Upper lobe of left lung (tissue), 6 donors: ENCODE data around the gene BAIAP2L2. TPM values are rescaled to one million over a fixed set of nuclear protein-coding genes. Genes with fewer than 3 reads are reported as not detected.

Experiments
- ATAC-seq, 2 donors: fragments of 200-7000 bp; cut with Tn5 transposase; one replicate each; pipeline ENCODE4 v1.9.1; 2022; ENCODE audit warnings: mild to moderate bottlenecking in 2 of 2, moderate library complexity in 2 of 2; ENCODE audit not compliant: low FRiP score in 2 of 2
- DNase-seq, 2 donors: peaks; one replicate each; pipeline ENCODE4 v3.0.0-alpha.2; 2019 to 2020
- H3K27ac ChIP-seq, 4 donors: fragments of 200-600 bp; sonication (generic); one replicate each; pipeline ENCODE4 v1.5.1; 2016 to 2019
- H3K27me3 ChIP-seq, 4 donors: fragments of 200-600 bp; sonication (generic); one replicate each; pipeline ENCODE4 v1.5.1; 2017 to 2019
- H3K36me3 ChIP-seq, 4 donors: fragments of 200-600 bp; sonication (generic); one replicate each; pipeline ENCODE4 v1.5.1; 2016 to 2019
- H3K4me1 ChIP-seq, 4 donors: fragments of 200-600 bp; sonication (generic); one replicate each; pipeline ENCODE4 v1.5.1; 2018 to 2019
- H3K4me3 ChIP-seq, 4 donors: fragments of 200-600 bp; sonication (generic); one replicate each; pipeline ENCODE4 v1.5.1; 2017 to 2019; ENCODE audit warnings: mild to moderate bottlenecking in 2 of 4, moderate library complexity in 1 of 4
- H3K9me3 ChIP-seq, 4 donors: fragments of 200-600 bp; sonication (generic); one replicate each; pipeline ENCODE4 v1.5.1; 2018 to 2019
- EP300 ChIP-seq, 4 donors: sonication (generic); formaldehyde crosslinking; IDR thresholded peaks; one replicate each; pipeline ENCODE4 v1.5.1; 2017; ENCODE audit warnings: antibody characterized with exemption in 4 of 4, control low read depth in 2 of 4
- POLR2A ChIP-seq, 4 donors: fragments of 450-650 bp; IDR thresholded peaks; one replicate each; pipeline ENCODE4 v1.5.1; 2016 to 2017; ENCODE audit warnings: antibody characterized with exemption in 4 of 4, mild to moderate bottlenecking in 2 of 4
- POLR2AphosphoS5 ChIP-seq, 2 donors: sonication (generic); formaldehyde crosslinking; IDR thresholded peaks; one replicate each; pipeline ENCODE4 v1.5.1; 2017; ENCODE audit warnings: antibody characterized with exemption in 2 of 2
- WGBS, 2 donors: methylation state at CpG; one replicate each; pipeline ENCODE4 v1.1.5; 2017 to 2018; 5-methylcytosine and 5-hydroxymethylcytosine counted together
- total RNA-seq, 6 donors: library from RNA; depleted of rRNA in 4 of 6; stranded (reverse); fragments of >200 nt in 4 of 6; gene quantifications; one replicate each; pipeline versions ENCODE4 v1.1.0 to v1.2.1, GENCODE V29; 2016 to 2021
- TF ChIP-seq, protein P1 (sequence below), 6 experiments: fragments of 450-650 bp in 4 of 6; fragments of 200-600 bp in 2 of 6; sonication (generic) in 2 of 6; IDR thresholded peaks; one replicate each; pipeline ENCODE4 v1.5.1; 2016 to 2019; ENCODE audit warnings: antibody characterized with exemption in 6 of 6
- donor health status: DM: no; HTN: no; CAD: no; lungs with moderate emphysema.
- donor health status: DM: no; HTN: yes; CAD: no; lungs with severe emphysema.

Gene BAIAP2L2
- total RNA-seq, 6 donors from 2014 or later, result 0.94 to 6.3 (median 0.98) TPM; not detected in 3

DNA sequence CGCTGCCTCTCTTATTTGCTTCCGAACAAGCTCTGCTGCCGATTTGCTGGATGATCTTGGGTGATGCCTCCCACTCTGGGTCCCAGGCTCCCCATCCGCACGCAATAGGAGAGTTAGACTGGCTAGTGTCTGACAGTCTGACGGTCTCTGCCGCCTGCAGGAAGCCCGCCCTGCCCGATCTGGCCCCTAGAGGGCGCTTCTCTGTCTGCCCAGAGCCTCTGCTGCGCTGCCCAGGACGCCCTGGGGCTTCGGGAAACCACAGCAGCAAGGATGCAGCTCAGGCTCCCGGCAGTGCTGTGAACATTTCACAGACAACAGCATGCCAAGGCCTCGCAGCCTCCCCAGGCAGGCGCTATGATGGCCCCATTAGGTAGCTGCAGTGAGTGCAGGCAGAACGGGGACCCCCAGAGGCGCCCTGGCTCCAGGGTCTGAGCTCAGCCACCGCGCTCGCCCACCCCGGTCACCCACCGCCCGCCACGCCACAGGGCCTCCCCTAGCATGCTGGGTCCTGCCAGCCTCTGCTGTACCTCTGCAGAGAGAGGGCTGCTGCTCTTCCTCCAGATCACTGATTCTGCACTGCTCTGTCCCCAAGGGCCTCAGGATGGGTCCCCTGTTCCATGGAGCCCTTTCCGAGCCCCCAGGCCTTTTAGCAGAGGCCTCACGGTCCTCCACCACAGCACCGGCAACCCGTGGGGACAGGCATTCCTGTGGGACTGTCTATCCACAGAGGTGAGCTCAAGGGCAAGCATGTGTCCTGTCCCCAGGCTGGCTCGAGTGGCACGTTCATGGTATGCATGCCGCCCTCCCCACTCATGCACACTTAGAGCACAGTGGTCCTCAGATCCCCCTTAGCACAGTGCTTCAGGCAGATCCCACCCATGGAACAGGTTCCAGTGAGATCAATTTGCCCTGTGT, 4.3 kb upstream of the BAIAP2L2 start:
- no peaks in the 10 kb centered on the region for H3K9me3 ChIP-seq
- peak; percentile 83 to 92 for ATAC-seq
- TF ChIP-seq, protein P1, sequence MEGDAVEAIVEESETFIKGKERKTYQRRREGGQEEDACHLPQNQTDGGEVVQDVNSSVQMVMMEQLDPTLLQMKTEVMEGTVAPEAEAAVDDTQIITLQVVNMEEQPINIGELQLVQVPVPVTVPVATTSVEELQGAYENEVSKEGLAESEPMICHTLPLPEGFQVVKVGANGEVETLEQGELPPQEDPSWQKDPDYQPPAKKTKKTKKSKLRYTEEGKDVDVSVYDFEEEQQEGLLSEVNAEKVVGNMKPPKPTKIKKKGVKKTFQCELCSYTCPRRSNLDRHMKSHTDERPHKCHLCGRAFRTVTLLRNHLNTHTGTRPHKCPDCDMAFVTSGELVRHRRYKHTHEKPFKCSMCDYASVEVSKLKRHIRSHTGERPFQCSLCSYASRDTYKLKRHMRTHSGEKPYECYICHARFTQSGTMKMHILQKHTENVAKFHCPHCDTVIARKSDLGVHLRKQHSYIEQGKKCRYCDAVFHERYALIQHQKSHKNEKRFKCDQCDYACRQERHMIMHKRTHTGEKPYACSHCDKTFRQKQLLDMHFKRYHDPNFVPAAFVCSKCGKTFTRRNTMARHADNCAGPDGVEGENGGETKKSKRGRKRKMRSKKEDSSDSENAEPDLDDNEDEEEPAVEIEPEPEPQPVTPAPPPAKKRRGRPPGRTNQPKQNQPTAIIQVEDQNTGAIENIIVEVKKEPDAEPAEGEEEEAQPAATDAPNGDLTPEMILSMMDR (IDR thresholded peaks at IDR 0.05), result peak; percentile 87 to 95 (median 94)
- no peak for TF ChIP-seq EP300 (IDR thresholded peaks at IDR 0.05)
- H3K4me3 ChIP-seq, result no peak overlapping the region
- H3K27ac ChIP-seq, result no peak overlapping the region
- peaks cover 0 to 8% (median 6%) of the 10 kb centered on the region in 4 donors for H3K4me1 ChIP-seq
- 57 to 61% methylated on average over 16 to 28 of the region's 32 CpGs for WGBS, 2 donors
- DNase-seq, result peak; percentile 85 to 94
- H3K36me3 ChIP-seq, result peaks cover 0 to 3% (median 0%) of the 10 kb centered on the region in 4 donors
- no peaks in the 10 kb centered on the region for H3K27me3 ChIP-seq

DNA sequence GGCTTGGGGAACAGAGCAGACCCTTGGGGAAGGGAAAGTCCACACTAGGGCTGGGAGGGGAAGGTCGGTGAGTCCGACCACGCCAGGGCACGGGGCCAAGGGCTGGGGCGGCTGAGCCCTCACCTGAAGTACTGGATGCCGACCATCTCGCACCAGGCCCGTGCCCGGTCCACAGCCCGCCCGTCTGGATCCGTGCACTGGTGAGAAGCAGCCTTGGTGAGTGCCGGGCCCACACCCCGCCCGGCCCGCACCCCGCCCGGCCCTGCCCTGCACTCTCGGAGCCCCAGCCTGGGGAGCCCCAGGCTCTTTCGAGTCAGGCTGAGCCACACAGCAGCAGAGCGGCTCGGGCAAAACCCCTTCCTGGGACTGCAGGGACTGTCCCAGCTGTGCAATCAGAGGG, 1.9 kb upstream of the BAIAP2L2 start:
- Histone ChIP-seq H3K36me3 (peaks cover 0 to 3% (median 0%) of the 10 kb centered on the region in 4 donors), H3K27ac (no peak overlapping the region), H3K4me3 (no peak overlapping the region), H3K4me1 (peaks cover 0 to 8% (median 6%) of the 10 kb centered on the region in 4 donors), H3K27me3 (no peaks in the 10 kb centered on the region), H3K9me3 (no peaks in the 10 kb centered on the region)
- DNase-seq, result peak in 1 of 2 donors; percentile 83
- 92 to 99% methylated on average over 14 to 19 of the region's 22 CpGs for WGBS, 2 donors
- no peak for ATAC-seq
- TF ChIP-seq, protein P1 (IDR thresholded peaks at IDR 0.05), result no peak
- TF ChIP-seq POLR2AphosphoS5 (IDR thresholded peaks at IDR 0.05) (no peak), EP300 (IDR thresholded peaks at IDR 0.05) (no peak), POLR2A (IDR thresholded peaks at IDR 0.05) (no peak)

- Histone ChIP-seq H3K4me1 (peaks cover 0 to 8% (median 6%) of the 10 kb centered on the region in 4 donors), H3K36me3 (peaks cover 0 to 3% (median 0%) of the 10 kb centered on the region in 4 donors), H3K9me3 (no peaks in the 10 kb centered on the region), H3K4me3 (no peak overlapping the region), H3K27ac (no peak overlapping the region), H3K27me3 (no peaks in the 10 kb centered on the region)
- WGBS, 2 donors, result 86 to 91% methylated on average over 4 to 11 of the region's 11 CpGs
- DNase-seq (peak in 1 of 2 donors; percentile 64), ATAC-seq (no peak)
- TF ChIP-seq, protein P1 (IDR thresholded peaks at IDR 0.05), result no peak
- TF ChIP-seq EP300 (IDR thresholded peaks at IDR 0.05) (no peak), POLR2A (IDR thresholded peaks at IDR 0.05) (no peak), POLR2AphosphoS5 (IDR thresholded peaks at IDR 0.05) (no peak)
Measured at GRCh38 chr22:38111925-38112355, 1.5 kb upstream of the BAIAP2L2 start.

GRCh38 chr22:38110863-38111852, 674 bp upstream of the BAIAP2L2 start:
- no peaks in the 10 kb centered on the region for H3K9me3 ChIP-seq
- peaks cover 0 to 3% (median 0%) of the 10 kb centered on the region in 4 donors for H3K36me3 ChIP-seq
- peaks cover 0 to 8% (median 6%) of the 10 kb centered on the region in 4 donors for H3K4me1 ChIP-seq
- WGBS, 2 donors, result 84 to 93% methylated on average over 16 to 29 of the region's 30 CpGs
- no peak overlapping the region for H3K27ac ChIP-seq
- DNase-seq (peak in 1 of 2 donors; percentile 80), ATAC-seq (peak in 1 of 2 donors; percentile 57)
- no peaks in the 10 kb centered on the region for H3K27me3 ChIP-seq
- TF ChIP-seq EP300 (IDR thresholded peaks at IDR 0.05) (no peak), POLR2AphosphoS5 (IDR thresholded peaks at IDR 0.05) (no peak), POLR2A (IDR thresholded peaks at IDR 0.05) (no peak)
- TF ChIP-seq, protein P1 (IDR thresholded peaks at IDR 0.05), result no peak
- no peak overlapping the region for H3K4me3 ChIP-seq
